Ascending aorta (tissue), 2 donors: Measurements from ENCODE around the gene ABHD14A. TPM values are rescaled to one million over a fixed set of nuclear protein-coding genes. Genes with fewer than 3 reads are reported as not detected.

ENCODE experiments used
- DNase-seq, 2 donors: peaks; one replicate each; pipeline ENCODE4 v3.0.0-alpha.2; 2019; ENCODE audit warnings: low spot score in 2 of 2
- H3K27ac ChIP-seq, 2 donors: fragments of 200-600 bp; sonication (generic); one replicate each; pipeline ENCODE4 v1.5.1; 2016 to 2017; ENCODE audit warnings: mild to moderate bottlenecking in 1 of 2
- H3K27me3 ChIP-seq: fragments of 200-600 bp; sonication (generic); one replicate; pipeline ENCODE4 v1.5.1; 2017
- H3K36me3 ChIP-seq, 2 donors: fragments of 200-600 bp; sonication (generic); one replicate each; pipeline ENCODE4 v1.5.1; 2016
- H3K4me1 ChIP-seq, 2 donors: fragments of 200-600 bp; sonication (generic); one replicate each; pipeline ENCODE4 v1.5.1; 2016 to 2017; ENCODE audit warnings: mild to moderate bottlenecking in 1 of 2
- H3K4me3 ChIP-seq, 2 donors: fragments of 200-600 bp; sonication (generic); one replicate each; pipeline ENCODE4 v1.5.1; 2016 to 2017; ENCODE audit warnings: mild to moderate bottlenecking in 1 of 2
- H3K9me3 ChIP-seq, 2 donors: fragments of 200-600 bp; sonication (generic); one replicate each; pipeline ENCODE4 v1.5.1; 2016
- intact Hi-C: fragments of 100-400 bp; cut with DNase I; formaldehyde crosslinking; loops from one replicate; pipeline ENCODE4 v1.15.1; 2023
- total RNA-seq: library from RNA; depleted of rRNA; stranded (reverse); fragments of >200 nt; gene quantifications from one replicate; pipeline ENCODE4 v1.1.0, GENCODE V29; 2016
- TF ChIP-seq, protein P1 (sequence below), 3 experiments: fragments of 200-600 bp in 2 of 3; fragments of 450-650 bp in 1 of 3; sonication (generic) in 2 of 3; IDR thresholded peaks; one replicate each; pipeline ENCODE4 v1.5.1; 2016 to 2019; ENCODE audit warnings: antibody characterized with exemption in 3 of 3, mild to moderate bottlenecking in 1 of 3, moderate library complexity in 1 of 3

ABHD14A gene
- total RNA-seq, 1 donor from 2014 or later: 37.4 TPM

GRCh38 chr3:52023860-52024764 lies 49.2 kb downstream of the ABHD14A start:
- intact Hi-C loops: loop anchor here (2.0 kb wide), 1 partner anchor 23 kb away; no protein-coding TSS in a partner anchor
- TF ChIP-seq, protein P1, sequence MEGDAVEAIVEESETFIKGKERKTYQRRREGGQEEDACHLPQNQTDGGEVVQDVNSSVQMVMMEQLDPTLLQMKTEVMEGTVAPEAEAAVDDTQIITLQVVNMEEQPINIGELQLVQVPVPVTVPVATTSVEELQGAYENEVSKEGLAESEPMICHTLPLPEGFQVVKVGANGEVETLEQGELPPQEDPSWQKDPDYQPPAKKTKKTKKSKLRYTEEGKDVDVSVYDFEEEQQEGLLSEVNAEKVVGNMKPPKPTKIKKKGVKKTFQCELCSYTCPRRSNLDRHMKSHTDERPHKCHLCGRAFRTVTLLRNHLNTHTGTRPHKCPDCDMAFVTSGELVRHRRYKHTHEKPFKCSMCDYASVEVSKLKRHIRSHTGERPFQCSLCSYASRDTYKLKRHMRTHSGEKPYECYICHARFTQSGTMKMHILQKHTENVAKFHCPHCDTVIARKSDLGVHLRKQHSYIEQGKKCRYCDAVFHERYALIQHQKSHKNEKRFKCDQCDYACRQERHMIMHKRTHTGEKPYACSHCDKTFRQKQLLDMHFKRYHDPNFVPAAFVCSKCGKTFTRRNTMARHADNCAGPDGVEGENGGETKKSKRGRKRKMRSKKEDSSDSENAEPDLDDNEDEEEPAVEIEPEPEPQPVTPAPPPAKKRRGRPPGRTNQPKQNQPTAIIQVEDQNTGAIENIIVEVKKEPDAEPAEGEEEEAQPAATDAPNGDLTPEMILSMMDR (IDR thresholded peaks at IDR 0.05): no peak
- no peaks in the 10 kb centered on the region for H3K36me3 ChIP-seq
- H3K27me3 ChIP-seq: no peaks in the 10 kb centered on the region
- H3K27ac ChIP-seq: peak overlapping the region; percentile 91 to 96
- no peak for DNase-seq
- no peaks in the 10 kb centered on the region for H3K9me3 ChIP-seq
- H3K4me1 ChIP-seq: peaks cover 33 to 60% of the 10 kb centered on the region in 2 donors
- no peak overlapping the region for H3K4me3 ChIP-seq

DNA sequence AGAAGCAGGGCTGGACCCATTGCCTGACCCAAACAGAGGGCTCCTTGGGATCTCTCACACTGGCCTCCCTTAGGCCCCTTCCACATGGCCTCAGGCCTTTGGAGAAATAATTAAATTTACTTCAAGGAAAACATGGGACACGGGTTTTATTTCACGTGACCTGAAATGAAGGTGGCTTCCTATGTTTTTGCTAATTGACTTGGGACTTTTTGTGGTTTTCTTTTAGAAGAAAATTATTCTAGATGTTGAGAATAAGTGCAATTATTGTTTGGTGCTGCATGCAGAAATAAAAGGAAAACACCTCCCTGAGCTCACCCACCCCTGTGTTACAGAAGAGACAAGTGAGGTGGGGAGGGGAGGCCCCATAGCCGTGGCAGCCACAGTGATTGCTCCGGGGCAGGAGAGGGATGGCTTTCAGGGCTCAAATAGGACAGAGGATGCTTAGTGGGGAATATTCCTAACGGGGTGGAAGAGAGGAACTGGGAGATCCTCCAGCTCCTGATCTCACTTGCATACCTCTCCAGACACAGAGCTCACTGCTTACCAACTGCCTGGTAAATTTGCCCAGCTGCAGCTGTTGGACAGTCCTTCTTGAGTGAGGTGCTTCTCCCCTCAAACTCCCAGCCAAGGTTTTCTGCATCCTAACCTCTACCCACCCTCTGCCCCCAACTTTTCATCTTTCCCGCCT lies 50.0 kb downstream of the ABHD14A start:
- Histone ChIP-seq H3K9me3 (no peaks in the 10 kb centered on the region), H3K4me3 (no peak overlapping the region), H3K27me3 (no peaks in the 10 kb centered on the region), H3K4me1 (peaks cover 27 to 54% of the 10 kb centered on the region in 2 donors), H3K36me3 (no peaks in the 10 kb centered on the region), H3K27ac (peak overlapping the region; percentile 91 to 96)
- TF ChIP-seq, protein P1 (IDR thresholded peaks at IDR 0.05): no peak
- DNase-seq: no peak
- intact Hi-C loops: no loop called here

DNA sequence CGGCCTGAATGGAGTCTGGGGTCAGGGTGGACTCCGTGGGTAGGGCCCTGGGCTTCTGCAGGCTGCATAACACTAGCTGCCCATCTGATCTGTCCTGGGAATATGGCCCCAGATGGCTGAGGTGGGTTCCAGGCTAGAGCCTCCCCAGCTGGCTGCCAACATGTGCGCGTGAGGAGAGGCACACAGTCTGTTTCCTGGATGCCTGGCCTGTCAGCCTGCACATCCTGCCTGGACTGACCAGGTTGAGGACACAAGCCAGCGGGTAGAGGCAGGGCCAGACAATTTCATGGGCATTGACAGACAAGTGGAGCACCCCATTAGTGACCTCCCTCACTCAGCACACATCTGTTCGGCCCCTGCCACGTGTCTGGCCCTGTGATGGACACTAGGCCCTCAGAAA lies 50.6 kb downstream of the ABHD14A start:
- no peak for DNase-seq
- Histone ChIP-seq H3K27me3 (no peaks in the 10 kb centered on the region), H3K4me1 (peaks cover 22 to 49% of the 10 kb centered on the region in 2 donors), H3K36me3 (no peaks in the 10 kb centered on the region), H3K4me3 (no peak overlapping the region), H3K27ac (peak overlapping the region; percentile 14 to 96), H3K9me3 (no peaks in the 10 kb centered on the region)
- TF ChIP-seq, protein P1 (IDR thresholded peaks at IDR 0.05): no peak
- intact Hi-C loops: no loop called here

- TF ChIP-seq, protein P1 (IDR thresholded peaks at IDR 0.05): no peak
- H3K27ac ChIP-seq: peak overlapping the region; percentile 14 to 96
- H3K36me3 ChIP-seq: no peaks in the 10 kb centered on the region
- no peak overlapping the region for H3K4me3 ChIP-seq
- no peak for DNase-seq
- peaks cover 18 to 43% of the 10 kb centered on the region in 2 donors for H3K4me1 ChIP-seq
- no peaks in the 10 kb centered on the region for H3K27me3 ChIP-seq
- no peaks in the 10 kb centered on the region for H3K9me3 ChIP-seq
- intact Hi-C loops: no loop called here
Observed at GRCh38 chr3:52026041-52026440, 51.2 kb downstream of the ABHD14A start.

DNA sequence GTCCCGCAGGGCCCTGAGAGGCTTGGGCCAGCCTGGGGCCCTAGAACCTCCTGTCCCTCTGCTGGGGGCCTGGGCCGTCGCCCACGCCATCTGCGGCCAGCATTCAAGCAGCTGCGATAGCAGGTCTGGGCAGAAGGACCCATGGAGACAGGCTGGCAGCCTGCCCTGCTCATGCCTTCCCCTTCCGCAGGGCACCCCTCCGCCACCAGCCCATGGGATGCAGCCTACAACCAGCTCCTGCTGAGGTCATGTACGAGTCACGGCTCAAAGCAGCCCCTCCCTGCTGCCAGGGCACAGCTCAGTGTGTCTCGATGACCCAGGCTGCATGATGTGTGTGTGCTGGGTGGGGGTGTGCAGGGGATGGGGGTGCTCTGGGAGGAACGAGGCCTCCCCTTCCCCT lies 53.7 kb downstream of the ABHD14A start:
- intact Hi-C loops: no loop called here
- no peak for DNase-seq
- Histone ChIP-seq H3K27ac (peak overlapping the region in 1 of 2 donors; percentile 11), H3K36me3 (no peaks in the 10 kb centered on the region), H3K9me3 (no peaks in the 10 kb centered on the region), H3K27me3 (no peaks in the 10 kb centered on the region), H3K4me3 (no peak overlapping the region), H3K4me1 (peaks cover 0 to 19% of the 10 kb centered on the region in 2 donors)
- TF ChIP-seq, protein P1 (IDR thresholded peaks at IDR 0.05): no peak
